GM19372 (cell line): ENCODE results near the gene NFKB2.
A peak's percentile ranks its signal among the peaks of the same experiment; 100 is the strongest.

ENCODE experiments used
- ATAC-seq: cut with Tn5 transposase; IDR thresholded peaks from one replicate; pipeline ENCODE4 v1.9.1; 2021; ENCODE audit warnings: mild to moderate bottlenecking, low read depth, moderate library complexity; ENCODE audit not compliant: unreplicated experiment

NFKB2 gene

DNA sequence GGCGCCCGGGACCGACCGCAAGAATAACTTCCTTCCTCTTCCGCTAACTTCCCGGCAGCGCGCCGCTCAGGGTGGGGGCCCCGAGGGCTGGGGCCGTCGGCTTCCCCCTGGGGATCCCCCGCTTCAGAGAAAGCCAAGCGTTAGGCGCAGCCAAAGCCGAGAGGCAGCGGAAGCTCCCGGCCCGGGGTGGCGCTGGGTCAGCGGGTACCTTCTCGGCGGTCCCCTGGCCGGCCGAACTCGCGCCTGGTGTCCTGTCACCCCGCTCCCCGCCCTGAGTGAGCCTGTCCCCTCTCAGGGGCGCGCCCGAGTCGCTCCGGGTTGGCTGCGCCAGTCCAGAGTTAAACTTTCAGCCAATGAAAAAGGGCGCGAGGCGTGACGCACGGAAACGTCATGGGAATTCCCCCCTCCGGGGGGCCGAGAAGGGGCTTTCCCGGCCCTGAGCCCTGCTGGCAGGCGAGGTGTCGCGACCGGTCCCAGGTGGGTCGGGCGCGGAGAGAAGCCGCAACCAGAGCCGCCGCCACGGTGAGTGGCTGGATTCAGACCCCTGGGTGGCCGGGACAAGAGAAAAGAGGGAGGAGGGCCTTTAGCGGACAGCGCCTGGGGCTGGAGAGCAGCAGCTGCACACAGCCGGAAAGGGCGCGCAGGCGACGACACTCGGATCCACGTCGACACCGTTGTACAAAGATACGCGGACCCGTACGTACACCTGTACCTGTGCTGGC is 1.3 kb upstream of the NFKB2 start:
- ATAC-seq = peak; percentile 79

- ATAC-seq = no peak
These were observed 605 bp upstream of the NFKB2 start for GRCh38 chr10:102394801-102395399.

- no peak for ATAC-seq
These were observed 779 bp downstream of the NFKB2 start for GRCh38 chr10:102396317-102396650.

- ATAC-seq = no peak
These were observed 1.2 kb downstream of the NFKB2 start for GRCh38 chr10:102396730-102397151.

DNA sequence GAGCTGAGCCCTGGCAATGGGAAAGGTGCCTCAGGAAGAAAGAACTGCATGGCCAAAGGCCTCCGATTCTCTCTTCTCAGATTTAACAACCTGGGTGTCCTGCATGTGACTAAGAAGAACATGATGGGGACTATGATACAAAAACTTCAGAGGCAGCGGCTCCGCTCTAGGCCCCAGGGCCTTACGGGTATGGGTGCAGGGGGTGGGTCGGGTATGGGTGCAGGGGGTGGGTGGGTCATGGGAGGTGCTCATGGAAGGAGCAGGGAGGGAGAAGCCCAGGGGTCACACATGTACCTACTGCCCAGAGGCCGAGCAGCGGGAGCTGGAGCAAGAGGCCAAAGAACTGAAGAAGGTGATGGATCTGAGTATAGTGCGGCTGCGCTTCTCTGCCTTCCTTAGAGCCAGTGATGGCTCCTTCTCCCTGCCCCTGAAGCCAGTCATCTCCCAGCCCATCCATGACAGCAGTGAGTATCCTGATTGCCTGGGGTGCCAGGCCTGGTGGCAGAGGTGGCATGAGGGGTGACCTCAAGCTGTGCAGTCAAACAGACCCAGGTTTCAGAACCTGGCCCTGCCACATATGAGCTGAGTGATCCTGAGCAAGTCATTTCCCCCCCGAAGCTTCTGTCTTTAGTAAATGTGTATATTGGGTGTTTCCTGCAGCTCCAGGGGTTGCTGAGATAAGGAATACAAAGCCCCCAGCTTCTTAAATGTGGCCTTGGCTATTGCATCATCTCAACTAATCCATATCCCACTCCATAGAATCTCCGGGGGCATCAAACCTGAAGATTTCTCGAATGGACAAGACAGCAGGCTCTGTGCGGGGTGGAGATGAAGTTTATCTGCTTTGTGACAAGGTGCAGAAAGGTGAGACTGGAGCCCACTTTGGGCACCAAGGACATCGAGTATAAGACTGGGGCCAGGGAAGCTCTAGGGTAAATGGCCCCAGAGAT is 2.0 kb downstream of the NFKB2 start:
- ATAC-seq = no peak

DNA sequence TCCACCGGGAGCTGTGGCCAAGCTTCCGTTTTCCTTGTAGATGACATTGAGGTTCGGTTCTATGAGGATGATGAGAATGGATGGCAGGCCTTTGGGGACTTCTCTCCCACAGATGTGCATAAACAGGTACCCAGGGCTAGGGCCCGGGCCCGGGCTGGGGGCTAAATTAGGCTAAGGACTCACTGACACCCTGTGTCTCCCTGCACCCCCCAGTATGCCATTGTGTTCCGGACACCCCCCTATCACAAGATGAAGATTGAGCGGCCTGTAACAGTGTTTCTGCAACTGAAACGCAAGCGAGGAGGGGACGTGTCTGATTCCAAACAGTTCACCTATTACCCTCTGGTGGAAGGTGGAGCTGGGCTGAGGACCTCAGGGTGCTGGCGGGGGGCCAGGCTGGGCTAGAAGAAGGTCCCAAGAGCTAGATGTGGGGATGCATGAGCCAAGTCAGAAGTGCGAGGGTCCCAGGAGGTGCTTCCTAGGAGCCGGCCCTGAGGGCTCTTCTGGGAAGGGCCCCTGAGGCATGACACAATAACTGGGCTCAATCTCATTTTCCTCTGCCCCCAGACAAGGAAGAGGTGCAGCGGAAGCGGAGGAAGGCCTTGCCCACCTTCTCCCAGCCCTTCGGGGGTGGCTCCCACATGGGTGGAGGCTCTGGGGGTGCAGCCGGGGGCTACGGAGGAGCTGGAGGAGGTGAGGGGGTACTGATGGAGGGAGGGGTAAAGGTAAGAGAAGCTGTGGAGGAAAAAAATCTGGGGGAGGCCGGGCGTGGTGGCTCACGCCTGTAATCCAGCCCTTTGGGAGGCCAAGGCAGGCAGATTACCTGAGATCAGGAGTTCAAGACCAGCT is 2.9 kb downstream of the NFKB2 start:
- no peak for ATAC-seq

DNA sequence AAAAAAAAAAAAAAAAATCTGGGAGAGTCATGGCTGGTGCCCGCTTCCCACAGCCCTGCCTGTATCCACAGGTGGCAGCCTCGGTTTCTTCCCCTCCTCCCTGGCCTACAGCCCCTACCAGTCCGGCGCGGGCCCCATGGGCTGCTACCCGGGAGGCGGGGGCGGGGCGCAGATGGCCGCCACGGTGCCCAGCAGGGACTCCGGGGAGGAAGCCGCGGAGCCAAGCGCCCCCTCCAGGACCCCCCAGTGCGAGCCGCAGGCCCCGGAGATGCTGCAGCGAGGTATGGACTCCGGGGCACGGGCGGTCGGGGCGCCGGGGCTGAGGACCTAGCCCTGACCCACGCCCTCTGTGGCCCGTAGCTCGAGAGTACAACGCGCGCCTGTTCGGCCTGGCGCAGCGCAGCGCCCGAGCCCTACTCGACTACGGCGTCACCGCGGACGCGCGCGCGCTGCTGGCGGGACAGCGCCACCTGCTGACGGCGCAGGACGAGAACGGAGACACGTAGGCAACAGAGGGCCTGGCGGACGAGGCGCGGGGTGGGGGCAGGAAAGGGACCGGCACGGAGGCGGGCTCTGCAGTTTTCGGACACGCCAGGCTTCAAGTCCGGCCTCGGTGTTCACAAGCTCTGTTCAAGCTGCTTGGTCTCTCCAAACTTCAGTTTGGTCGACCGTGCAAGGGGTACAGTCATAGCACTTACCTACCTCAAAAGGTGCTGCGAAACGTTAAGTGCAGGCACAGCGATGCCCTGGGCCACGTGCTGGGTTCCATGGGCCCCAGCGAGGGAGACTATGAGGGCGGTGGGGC is 3.9 kb downstream of the NFKB2 start:
- ATAC-seq = peak; percentile 40

DNA sequence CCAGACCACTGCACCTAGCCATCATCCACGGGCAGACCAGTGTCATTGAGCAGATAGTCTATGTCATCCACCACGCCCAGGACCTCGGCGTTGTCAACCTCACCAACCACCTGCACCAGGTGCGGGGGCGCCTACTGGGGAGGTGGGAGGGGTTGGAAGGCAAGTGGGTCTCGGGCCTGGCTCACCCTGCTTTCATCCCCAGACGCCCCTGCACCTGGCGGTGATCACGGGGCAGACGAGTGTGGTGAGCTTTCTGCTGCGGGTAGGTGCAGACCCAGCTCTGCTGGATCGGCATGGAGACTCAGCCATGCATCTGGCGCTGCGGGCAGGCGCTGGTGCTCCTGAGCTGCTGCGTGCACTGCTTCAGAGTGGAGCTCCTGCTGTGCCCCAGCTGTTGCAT is 4.6 kb downstream of the NFKB2 start:
- ATAC-seq = no peak

DNA sequence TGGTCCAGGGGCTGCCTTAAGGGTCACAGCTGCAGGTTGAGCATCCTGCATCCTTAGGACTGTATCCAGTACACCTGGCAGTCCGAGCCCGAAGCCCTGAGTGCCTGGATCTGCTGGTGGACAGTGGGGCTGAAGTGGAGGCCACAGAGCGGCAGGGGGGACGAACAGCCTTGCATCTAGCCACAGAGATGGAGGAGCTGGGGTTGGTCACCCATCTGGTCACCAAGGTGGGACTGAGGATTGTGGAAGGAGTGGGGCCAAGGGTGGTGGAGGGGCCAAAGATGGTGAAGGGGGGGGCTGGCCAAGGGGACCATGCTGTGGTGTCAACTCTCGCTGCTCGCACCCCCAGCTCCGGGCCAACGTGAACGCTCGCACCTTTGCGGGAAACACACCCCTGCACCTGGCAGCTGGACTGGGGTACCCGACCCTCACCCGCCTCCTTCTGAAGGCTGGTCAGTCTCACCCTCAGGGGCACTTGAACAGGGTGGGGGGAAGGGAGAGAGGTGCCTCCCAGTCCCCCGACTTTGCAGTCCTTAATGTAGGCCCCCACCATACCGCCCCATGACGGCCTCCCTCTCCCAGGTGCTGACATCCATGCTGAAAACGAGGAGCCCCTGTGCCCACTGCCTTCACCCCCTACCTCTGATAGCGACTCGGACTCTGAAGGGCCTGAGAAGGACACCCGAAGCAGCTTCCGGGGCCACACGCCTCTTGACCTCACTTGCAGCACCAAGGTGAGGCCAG is 5.3 kb downstream of the NFKB2 start:
- no peak for ATAC-seq

- ATAC-seq = no peak
These were observed 5.8 kb downstream of the NFKB2 start for GRCh38 chr10:102401342-102401654.

GRCh38 chr10:102401735-102402511 is 6.4 kb downstream of the NFKB2 start:
- no peak for ATAC-seq

DNA sequence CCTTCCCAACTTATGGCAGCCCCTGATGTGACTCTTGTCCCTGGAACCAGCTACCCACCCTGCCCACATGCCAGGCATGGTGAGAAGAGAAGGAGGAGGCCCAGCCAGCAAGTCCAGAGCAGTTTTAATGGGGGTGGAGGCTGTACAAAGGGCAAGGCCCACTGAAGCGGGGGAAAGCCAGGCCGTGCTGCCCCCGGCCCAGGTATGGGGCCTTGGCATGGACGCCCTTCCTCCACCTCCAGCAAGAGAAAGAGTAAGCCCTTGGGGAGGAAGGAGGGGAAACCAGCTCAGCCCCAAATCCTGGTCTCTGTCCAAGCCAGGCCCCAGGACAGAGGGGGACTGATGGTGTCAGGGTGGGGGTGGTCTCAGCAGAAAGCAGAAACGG is 7.0 kb downstream of the NFKB2 start:
- ATAC-seq = no peak

GRCh38 chr10:102403115-102403514 is 7.6 kb downstream of the NFKB2 start:
- no peak for ATAC-seq

DNA sequence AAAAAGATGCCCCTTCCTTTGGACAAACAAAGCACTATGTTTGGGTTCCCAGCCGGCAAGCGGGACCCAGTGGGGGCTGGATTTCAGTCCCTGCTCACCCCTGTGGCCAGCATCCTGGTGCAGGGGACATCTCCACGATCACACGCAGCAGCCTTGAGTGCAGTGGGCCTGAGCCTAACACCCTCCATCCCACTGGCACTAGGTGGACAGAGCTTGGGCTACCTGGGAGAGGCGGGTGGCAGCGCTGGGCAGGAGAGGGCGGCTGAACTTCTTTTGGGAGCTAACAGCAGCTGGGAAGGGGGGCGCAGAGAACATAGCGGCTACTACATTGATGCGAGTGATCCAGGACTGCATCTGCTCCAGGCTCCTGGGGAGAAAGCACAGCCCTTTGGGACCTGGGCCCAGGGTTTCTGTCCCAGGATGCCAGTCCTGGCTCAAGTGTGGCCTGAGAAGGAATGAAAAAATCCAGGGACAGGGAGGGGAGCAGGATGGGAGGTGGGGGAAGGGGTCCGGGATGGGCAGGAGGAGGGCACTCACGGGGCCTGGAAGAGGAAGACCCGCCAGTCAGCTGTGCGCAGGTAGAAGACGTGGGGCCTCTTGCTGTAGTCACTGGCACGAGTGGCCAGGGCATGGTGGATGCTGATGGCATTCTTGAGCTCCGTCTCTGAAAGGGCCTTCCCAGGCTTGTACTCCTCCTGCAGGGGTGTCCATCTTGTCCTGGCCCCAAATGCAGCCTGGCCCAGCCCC is 9.0 kb downstream of the NFKB2 start:
- no peak for ATAC-seq

DNA sequence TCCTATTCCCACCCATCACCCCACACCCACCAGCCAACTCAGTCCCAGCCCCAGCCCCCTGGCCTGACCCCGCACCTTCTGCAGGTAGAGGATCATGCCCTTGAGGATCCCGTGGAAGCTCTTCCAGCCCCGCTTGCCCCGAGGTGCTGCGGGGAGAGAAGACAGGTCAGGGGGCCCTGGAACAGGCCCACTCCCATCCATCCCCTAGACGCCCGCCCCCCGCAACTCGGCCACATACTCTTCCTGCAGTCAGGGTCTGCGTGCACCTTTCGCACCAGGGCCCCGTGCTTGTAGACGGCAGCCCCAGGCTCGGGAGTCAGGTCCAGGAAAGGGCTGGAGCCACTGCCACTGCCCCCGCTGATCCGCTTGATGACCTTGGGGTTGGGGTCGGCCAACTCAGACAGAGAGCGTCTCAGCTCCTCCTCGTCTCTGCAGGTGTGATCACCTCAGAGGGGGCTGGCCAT is 9.6 kb downstream of the NFKB2 start:
- no peak for ATAC-seq

GRCh38 chr10:102405632-102406031 is 10.1 kb downstream of the NFKB2 start:
- no peak for ATAC-seq

DNA sequence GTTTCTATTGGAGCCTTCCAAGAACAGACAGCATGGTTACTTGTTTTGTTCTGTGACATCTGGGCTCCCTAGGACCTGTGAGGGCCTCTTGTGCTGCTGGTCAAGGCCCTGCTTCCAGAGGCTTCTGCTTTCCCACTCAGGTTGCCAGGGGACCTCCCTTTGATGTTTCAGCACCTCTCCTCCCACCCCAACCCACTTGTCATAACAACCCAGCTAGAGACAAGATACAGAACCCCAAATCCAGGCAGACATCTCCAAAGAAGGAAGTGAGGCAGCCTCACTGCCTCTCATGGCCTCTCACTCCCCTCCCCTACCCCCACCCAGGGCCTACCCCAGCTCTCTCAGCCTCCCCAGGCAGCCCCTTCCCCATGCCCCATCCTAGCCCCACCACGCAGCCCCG is 11.3 kb downstream of the NFKB2 start:
- ATAC-seq = no peak
